NT2/D1 (cell line): Measurements from ENCODE around the gene IRF2BPL.

Source experiments
- DNase-seq: peaks from one replicate; pipeline ENCODE4 v3.0.0-alpha.2; 2011; ENCODE audit warnings: low read depth, low spot score
- H3K27me3 ChIP-seq: 2 replicates; pipeline ENCODE4 v1.6.0; 2011; ENCODE audit warnings: mild to moderate bottlenecking; ENCODE audit not compliant: insufficient read length, insufficient read depth
- H3K36me3 ChIP-seq: 2 replicates; pipeline ENCODE4 v1.6.1; 2011; ENCODE audit warnings: mild to moderate bottlenecking, low read length, mixed read lengths; ENCODE audit not compliant: insufficient read depth, insufficient read length
- H3K4me1 ChIP-seq: 2 replicates; pipeline ENCODE4 v1.5.1; 2011; ENCODE audit not compliant: insufficient read depth, insufficient read length
- H3K4me3 ChIP-seq: 2 replicates; pipeline ENCODE4 v1.5.1; 2011; ENCODE audit warnings: low read depth; ENCODE audit not compliant: insufficient read length
- H3K9ac ChIP-seq: 2 replicates; pipeline ENCODE4 v1.6.0; 2011; ENCODE audit warnings: low read depth; ENCODE audit not compliant: insufficient read length
- H3K9me3 ChIP-seq: 2 replicates; pipeline ENCODE4 v1.5.1; 2011; ENCODE audit warnings: mild to moderate bottlenecking, low read length; ENCODE audit not compliant: insufficient read depth
- SUZ12 ChIP-seq: IDR thresholded peaks from 2 replicates; pipeline ENCODE4 v1.6.1; 2011; ENCODE audit not compliant: insufficient read length, insufficient read depth; ENCODE audit errors: extremely low read depth
- YY1 ChIP-seq: IDR thresholded peaks from 2 replicates; pipeline ENCODE4 v1.6.1; 2011; ENCODE audit not compliant: insufficient read length, insufficient read depth
- ZNF274 ChIP-seq: IDR thresholded peaks from 2 replicates; pipeline ENCODE4 v1.6.1; 2011; ENCODE audit warnings: mild to moderate bottlenecking, low read depth, low read length

Gene IRF2BPL

GRCh38 chr14:77028384-77029231 lies at the start of gene IRF2BPL:
IRF2BPL (minus strand) TSS chr14:77028708; CDS start chr14:77027792, 916 bp downstream.
- TF ChIP-seq SUZ12 (no peak), ZNF274 (no peak), YY1 (no peak)
- H3K4me3 ChIP-seq, result peak within 1 kb of the TSS; percentile 82
- H3K4me1 ChIP-seq, result peaks cover 11% of the 10 kb centered on the region
- DNase-seq, result peak; percentile 82
- peak within 1 kb of the TSS; percentile 88 for H3K9ac ChIP-seq
- no peaks in the 10 kb centered on the region for H3K27me3 ChIP-seq
- H3K36me3 ChIP-seq, result peaks cover 15% of the 10 kb centered on the region
- H3K9me3 ChIP-seq, result no peaks in the 10 kb centered on the region

GRCh38 chr14:77077040-77077439 lies 48.5 kb upstream of the IRF2BPL start:
- Histone ChIP-seq H3K4me3 (no peak overlapping the region), H3K36me3 (no peaks in the 10 kb centered on the region), H3K9ac (no peak overlapping the region), H3K27me3 (no peaks in the 10 kb centered on the region), H3K4me1 (peaks cover 5% of the 10 kb centered on the region), H3K9me3 (no peaks in the 10 kb centered on the region)
- DNase-seq, result no peak
- TF ChIP-seq ZNF274 (no peak), YY1 (no peak), SUZ12 (no peak)

DNA sequence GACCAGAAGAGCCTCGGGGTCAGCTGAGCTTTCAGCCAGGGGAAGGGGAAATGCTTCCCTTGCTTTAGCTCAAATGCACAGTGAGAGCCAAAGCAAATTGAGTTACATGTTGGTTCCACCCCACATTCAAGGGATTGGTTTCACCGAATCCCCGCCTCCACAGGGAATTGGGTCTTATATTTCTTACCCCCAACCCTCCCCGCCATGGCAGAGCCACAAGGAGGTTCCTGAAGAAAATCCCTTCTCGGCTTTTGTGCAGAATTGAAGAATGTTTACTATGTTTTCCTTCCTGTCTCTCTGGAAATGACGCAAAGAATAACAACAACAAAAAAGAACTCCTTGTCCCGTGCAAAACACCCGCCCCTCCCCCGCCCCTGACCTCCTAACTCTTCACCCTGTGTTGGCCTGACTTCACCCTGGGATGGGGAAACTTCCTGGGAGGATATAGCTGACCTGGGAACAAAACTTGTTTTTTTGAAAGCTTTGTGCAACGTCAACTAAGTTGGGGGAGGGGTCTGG lies 47.7 kb upstream of the IRF2BPL start:
- no peaks in the 10 kb centered on the region for H3K9me3 ChIP-seq
- no peaks in the 10 kb centered on the region for H3K36me3 ChIP-seq
- no peak for DNase-seq
- TF ChIP-seq SUZ12, result no peak
- no peak for TF ChIP-seq ZNF274
- TF ChIP-seq YY1, result no peak
- peak overlapping the region; percentile 50 for H3K9ac ChIP-seq
- no peaks in the 10 kb centered on the region for H3K27me3 ChIP-seq
- no peak overlapping the region for H3K4me3 ChIP-seq
- peaks cover 5% of the 10 kb centered on the region for H3K4me1 ChIP-seq

GRCh38 chr14:77074969-77075368 lies 46.5 kb upstream of the IRF2BPL start:
- Histone ChIP-seq H3K27me3 (no peaks in the 10 kb centered on the region), H3K36me3 (no peaks in the 10 kb centered on the region), H3K4me3 (no peak overlapping the region), H3K4me1 (peaks cover 5% of the 10 kb centered on the region), H3K9me3 (no peaks in the 10 kb centered on the region), H3K9ac (no peak overlapping the region)
- TF ChIP-seq YY1, result no peak
- no peak for TF ChIP-seq SUZ12
- no peak for TF ChIP-seq ZNF274
- no peak for DNase-seq

- peaks cover 7% of the 10 kb centered on the region for H3K4me1 ChIP-seq
- H3K27me3 ChIP-seq, result no peaks in the 10 kb centered on the region
- no peak overlapping the region for H3K4me3 ChIP-seq
- H3K36me3 ChIP-seq, result no peaks in the 10 kb centered on the region
- TF ChIP-seq ZNF274, result no peak
- TF ChIP-seq SUZ12, result no peak
- no peak for TF ChIP-seq YY1
- no peaks in the 10 kb centered on the region for H3K9me3 ChIP-seq
- no peak overlapping the region for H3K9ac ChIP-seq
- no peak for DNase-seq
Measured at GRCh38 chr14:77071938-77072388, 43.5 kb upstream of the IRF2BPL start.

DNA sequence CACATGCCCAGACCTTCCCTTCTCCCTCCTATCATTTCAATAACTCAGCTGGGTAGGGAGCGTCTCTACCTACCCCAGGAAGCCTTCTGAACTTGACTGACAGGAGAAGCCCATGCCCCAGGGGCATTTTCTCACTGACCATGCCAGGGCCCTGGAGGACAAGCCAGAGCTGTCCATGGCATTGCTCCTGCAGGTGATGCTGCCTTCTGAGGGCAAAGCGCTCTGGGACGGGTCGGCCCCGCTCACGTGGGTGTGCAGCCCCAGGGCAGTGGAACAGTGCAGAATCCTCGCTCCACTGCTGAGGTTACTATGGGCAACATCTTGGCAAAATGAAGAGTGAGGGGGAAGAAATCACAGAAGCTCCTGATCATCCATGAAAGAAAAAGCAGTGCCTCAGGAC lies 41.0 kb upstream of the IRF2BPL start:
- TF ChIP-seq YY1, result no peak
- no peak for TF ChIP-seq SUZ12
- TF ChIP-seq ZNF274, result no peak
- Histone ChIP-seq H3K9ac (peak overlapping the region; percentile 8), H3K27me3 (no peaks in the 10 kb centered on the region), H3K4me1 (peaks cover 7% of the 10 kb centered on the region), H3K36me3 (no peaks in the 10 kb centered on the region), H3K9me3 (no peaks in the 10 kb centered on the region), H3K4me3 (no peak overlapping the region)
- DNase-seq, result no peak

GRCh38 chr14:77068517-77069200 lies 40.2 kb upstream of the IRF2BPL start:
- Histone ChIP-seq H3K4me1 (peaks cover 7% of the 10 kb centered on the region), H3K4me3 (no peak overlapping the region), H3K9me3 (no peaks in the 10 kb centered on the region), H3K36me3 (no peaks in the 10 kb centered on the region), H3K27me3 (no peaks in the 10 kb centered on the region), H3K9ac (peak overlapping the region; percentile 17)
- no peak for DNase-seq
- TF ChIP-seq YY1 (no peak), SUZ12 (no peak), ZNF274 (no peak)
